Measurements from ENCODE around the gene GBA2. TPM values are rescaled to one million over a fixed set of nuclear protein-coding genes. Genes with fewer than 3 reads are reported as not detected.

The GBA2 gene
- total RNA-seq, 1 donor from 2014 or later = 57.0 TPM

- intact Hi-C loops (cut with micrococcal nuclease) = loop anchor here (5.0 kb wide), 1 partner anchor 82 kb away; the partner anchor contains the start of genes FAM221B and TMEM8B
- Mint-ChIP-seq H3K36me3 (ENCODE audit: low read depth) (peaks cover 44% of the 10 kb centered on the region), H3K27me3 (ENCODE audit: low read depth) (no peaks in the 10 kb centered on the region), H3K4me1 (ENCODE audit: low read depth) (peaks cover 55% of the 10 kb centered on the region), H3K27ac (no peak overlapping the region), H3K4me3 (ENCODE audit: low read depth) (peak overlapping the region; percentile 65), H3K9me3 (no peaks in the 10 kb centered on the region)
- no peak for DNase-seq (ENCODE audit: low spot score)
These were observed 3.5 kb downstream of the GBA2 start for GRCh38 chr9:35745569-35745968.

- no peaks in the 10 kb centered on the region for H3K27me3 Mint-ChIP-seq (ENCODE audit: low read depth)
- intact Hi-C loops (cut with micrococcal nuclease) = no loop called here
- H3K4me3 Mint-ChIP-seq (ENCODE audit: low read depth) = no peak overlapping the region
- no peak overlapping the region for H3K27ac Mint-ChIP-seq
- H3K36me3 Mint-ChIP-seq (ENCODE audit: low read depth) = peaks cover 53% of the 10 kb centered on the region
- DNase-seq (ENCODE audit: low spot score) = no peak
- H3K9me3 Mint-ChIP-seq = no peaks in the 10 kb centered on the region
- H3K4me1 Mint-ChIP-seq (ENCODE audit: low read depth) = peaks cover 49% of the 10 kb centered on the region
These were observed 5.0 kb downstream of the GBA2 start for GRCh38 chr9:35743880-35744518.

- Mint-ChIP-seq H3K27ac (no peak overlapping the region), H3K27me3 (ENCODE audit: low read depth) (no peaks in the 10 kb centered on the region), H3K9me3 (no peaks in the 10 kb centered on the region), H3K4me1 (ENCODE audit: low read depth) (peaks cover 49% of the 10 kb centered on the region), H3K4me3 (ENCODE audit: low read depth) (no peak overlapping the region), H3K36me3 (ENCODE audit: low read depth) (peaks cover 58% of the 10 kb centered on the region)
- intact Hi-C loops (cut with micrococcal nuclease) = no loop called here
- DNase-seq (ENCODE audit: low spot score) = no peak
These were observed 5.6 kb downstream of the GBA2 start for GRCh38 chr9:35743452-35743851.

- Mint-ChIP-seq H3K4me3 (ENCODE audit: low read depth) (no peak overlapping the region), H3K36me3 (ENCODE audit: low read depth) (peaks cover 65% of the 10 kb centered on the region), H3K27me3 (ENCODE audit: low read depth) (no peaks in the 10 kb centered on the region), H3K27ac (no peak overlapping the region), H3K4me1 (ENCODE audit: low read depth) (peaks cover 36% of the 10 kb centered on the region), H3K9me3 (no peaks in the 10 kb centered on the region)
- intact Hi-C loops (cut with micrococcal nuclease) = no loop called here
- no peak for DNase-seq (ENCODE audit: low spot score)
These were observed 7.3 kb downstream of the GBA2 start for GRCh38 chr9:35741740-35742139.

- H3K27me3 Mint-ChIP-seq (ENCODE audit: low read depth) = no peaks in the 10 kb centered on the region
- no peaks in the 10 kb centered on the region for H3K9me3 Mint-ChIP-seq
- peaks cover 69% of the 10 kb centered on the region for H3K36me3 Mint-ChIP-seq (ENCODE audit: low read depth)
- H3K27ac Mint-ChIP-seq = no peak overlapping the region
- intact Hi-C loops (cut with micrococcal nuclease) = no loop called here
- no peak overlapping the region for H3K4me3 Mint-ChIP-seq (ENCODE audit: low read depth)
- DNase-seq (ENCODE audit: low spot score) = no peak
- H3K4me1 Mint-ChIP-seq (ENCODE audit: low read depth) = peaks cover 31% of the 10 kb centered on the region
These were observed 8.8 kb downstream of the GBA2 start for GRCh38 chr9:35740243-35740642.

GRCh38 chr9:35738924-35739323 lies 10.1 kb downstream of the GBA2 start:
- intact Hi-C loops (cut with micrococcal nuclease) = no loop called here
- Mint-ChIP-seq H3K4me3 (ENCODE audit: low read depth) (no peak overlapping the region), H3K9me3 (no peaks in the 10 kb centered on the region), H3K27ac (no peak overlapping the region), H3K4me1 (ENCODE audit: low read depth) (peaks cover 34% of the 10 kb centered on the region), H3K27me3 (ENCODE audit: low read depth) (no peaks in the 10 kb centered on the region), H3K36me3 (ENCODE audit: low read depth) (peaks cover 70% of the 10 kb centered on the region)
- no peak for DNase-seq (ENCODE audit: low spot score)

GRCh38 chr9:35738186-35738585 lies 10.8 kb downstream of the GBA2 start:
- no peak for DNase-seq (ENCODE audit: low spot score)
- peaks cover 33% of the 10 kb centered on the region for H3K4me1 Mint-ChIP-seq (ENCODE audit: low read depth)
- no peak overlapping the region for H3K27ac Mint-ChIP-seq
- H3K9me3 Mint-ChIP-seq = no peaks in the 10 kb centered on the region
- no peaks in the 10 kb centered on the region for H3K27me3 Mint-ChIP-seq (ENCODE audit: low read depth)
- H3K36me3 Mint-ChIP-seq (ENCODE audit: low read depth) = peaks cover 66% of the 10 kb centered on the region
- no peak overlapping the region for H3K4me3 Mint-ChIP-seq (ENCODE audit: low read depth)
- intact Hi-C loops (cut with micrococcal nuclease) = no loop called here

GRCh38 chr9:35737143-35737542 lies 11.9 kb downstream of the GBA2 start:
- no peaks in the 10 kb centered on the region for H3K9me3 Mint-ChIP-seq
- peaks cover 60% of the 10 kb centered on the region for H3K36me3 Mint-ChIP-seq (ENCODE audit: low read depth)
- intact Hi-C loops (cut with micrococcal nuclease) = no loop called here
- no peak overlapping the region for H3K27ac Mint-ChIP-seq
- H3K27me3 Mint-ChIP-seq (ENCODE audit: low read depth) = no peaks in the 10 kb centered on the region
- H3K4me3 Mint-ChIP-seq (ENCODE audit: low read depth) = no peak overlapping the region
- peaks cover 29% of the 10 kb centered on the region for H3K4me1 Mint-ChIP-seq (ENCODE audit: low read depth)
- no peak for DNase-seq (ENCODE audit: low spot score)

GRCh38 chr9:35736201-35736633 lies 12.8 kb downstream of the GBA2 start:
- no peak overlapping the region for H3K4me3 Mint-ChIP-seq (ENCODE audit: low read depth)
- intact Hi-C loops (cut with micrococcal nuclease) = no loop called here
- H3K27me3 Mint-ChIP-seq (ENCODE audit: low read depth) = no peaks in the 10 kb centered on the region
- peak; percentile 62 for DNase-seq (ENCODE audit: low spot score)
- H3K36me3 Mint-ChIP-seq (ENCODE audit: low read depth) = peaks cover 51% of the 10 kb centered on the region
- H3K27ac Mint-ChIP-seq = no peak overlapping the region
- no peaks in the 10 kb centered on the region for H3K9me3 Mint-ChIP-seq
- peaks cover 23% of the 10 kb centered on the region for H3K4me1 Mint-ChIP-seq (ENCODE audit: low read depth)

GRCh38 chr9:35734096-35734495 lies 14.9 kb downstream of the GBA2 start:
- Mint-ChIP-seq H3K27ac (no peak overlapping the region), H3K36me3 (ENCODE audit: low read depth) (peaks cover 49% of the 10 kb centered on the region), H3K4me3 (ENCODE audit: low read depth) (peak overlapping the region; percentile 31), H3K4me1 (ENCODE audit: low read depth) (peaks cover 25% of the 10 kb centered on the region), H3K9me3 (no peaks in the 10 kb centered on the region), H3K27me3 (ENCODE audit: low read depth) (no peaks in the 10 kb centered on the region)
- no peak for DNase-seq (ENCODE audit: low spot score)
- intact Hi-C loops (cut with micrococcal nuclease) = no loop called here

GRCh38 chr9:35732800-35733541 lies 16.1 kb downstream of the GBA2 start:
- peaks cover 25% of the 10 kb centered on the region for H3K4me1 Mint-ChIP-seq (ENCODE audit: low read depth)
- intact Hi-C loops (cut with micrococcal nuclease) = loop anchor here (1.0 kb wide), 7 partner anchors 16 to 661 kb away; partner anchors contain the start of genes CCDC107, GBA2, HINT2 and RGP1
- DNase-seq (ENCODE audit: low spot score) = no peak
- H3K9me3 Mint-ChIP-seq = no peaks in the 10 kb centered on the region
- no peaks in the 10 kb centered on the region for H3K27me3 Mint-ChIP-seq (ENCODE audit: low read depth)
- peak overlapping the region; percentile 90 for H3K27ac Mint-ChIP-seq
- no peak overlapping the region for H3K4me3 Mint-ChIP-seq (ENCODE audit: low read depth)
- peaks cover 38% of the 10 kb centered on the region for H3K36me3 Mint-ChIP-seq (ENCODE audit: low read depth)

GRCh38 chr9:35732185-35732799 lies 16.7 kb downstream of the GBA2 start, which contains the start of the genes CREB3 and TLN1:
Gene CREB3, plus strand, starts transcription at chr9:35732666. Its CDS starts 107 bp downstream, at chr9:35732773.
Gene TLN1, minus strand, starts transcription at chr9:35732195. Its CDS starts 6,501 bp downstream, at chr9:35725694.
- H3K4me1 Mint-ChIP-seq (ENCODE audit: low read depth) = peaks cover 25% of the 10 kb centered on the region
- peak within 1 kb of the TSS; percentile 90 for H3K27ac Mint-ChIP-seq
- no peaks in the 10 kb centered on the region for H3K27me3 Mint-ChIP-seq (ENCODE audit: low read depth)
- no peaks in the 10 kb centered on the region for H3K9me3 Mint-ChIP-seq
- peaks cover 31% of the 10 kb centered on the region for H3K36me3 Mint-ChIP-seq (ENCODE audit: low read depth)
- DNase-seq (ENCODE audit: low spot score) = peak; percentile 97
- no peak within 1 kb of the TSS for H3K4me3 Mint-ChIP-seq (ENCODE audit: low read depth)
- intact Hi-C loops (cut with micrococcal nuclease) = loop anchor here (1.0 kb wide), 7 partner anchors 17 to 660 kb away; partner anchors contain the start of genes CCDC107, GBA2, HINT2 and RGP1

Measured in activated T-helper 2 cell treated with anti-CD3 and anti-CD28 coated beads, Interferon-gamma antibody, Interleukin-2, Interleukin-4, amounts not matched to agents 10 μg/mL and 5 μg/mL and 100 μg/mL, durations not matched to agents 14 hours and 24 hours and 36 hours (primary cell).